Activated CD8-positive, alpha-beta memory T cell treated with anti-CD3 and anti-CD28 coated beads, Interleukin-2, amount 50 U/mL, for 24 hours (primary cell): ENCODE results near the gene NCKAP5.

Source experiments
- DNase-seq: peaks from one replicate; pipeline ENCODE4 v3.0.0-alpha.2; 2020; ENCODE audit errors: extremely low read depth

The NCKAP5 gene

DNA sequence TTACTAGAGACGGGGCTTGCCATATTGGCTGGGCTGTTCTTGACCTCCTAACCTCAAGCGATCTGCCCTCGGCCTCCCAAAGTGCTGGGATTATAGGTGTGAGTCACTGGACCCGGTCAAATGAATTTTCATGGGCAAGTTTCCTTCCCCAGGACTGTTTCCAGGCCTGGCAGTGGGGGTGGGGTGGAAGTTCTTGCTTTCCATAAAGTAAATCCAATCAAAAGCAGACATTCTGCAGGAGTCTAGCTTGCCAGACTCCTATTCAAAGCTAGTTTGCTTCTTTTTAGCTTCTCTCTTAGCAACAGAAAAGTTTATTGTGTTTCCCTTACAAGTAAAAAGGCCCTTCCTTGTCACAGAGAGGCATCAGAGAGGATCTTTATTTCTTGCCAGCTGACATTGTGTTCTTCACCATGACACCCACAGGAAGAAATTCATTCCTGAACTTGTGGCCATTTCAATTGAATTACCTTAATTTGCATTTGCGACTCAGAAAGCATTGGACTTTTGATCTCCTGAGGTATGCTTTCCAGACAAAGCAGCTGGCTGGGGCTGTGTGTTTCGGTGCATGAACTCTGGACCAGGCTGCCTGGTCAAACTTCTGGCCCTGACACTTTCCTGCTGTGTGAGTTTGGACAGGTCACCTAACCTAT is 936.1 kb downstream of the NCKAP5 start:
- no peak for DNase-seq

DNA sequence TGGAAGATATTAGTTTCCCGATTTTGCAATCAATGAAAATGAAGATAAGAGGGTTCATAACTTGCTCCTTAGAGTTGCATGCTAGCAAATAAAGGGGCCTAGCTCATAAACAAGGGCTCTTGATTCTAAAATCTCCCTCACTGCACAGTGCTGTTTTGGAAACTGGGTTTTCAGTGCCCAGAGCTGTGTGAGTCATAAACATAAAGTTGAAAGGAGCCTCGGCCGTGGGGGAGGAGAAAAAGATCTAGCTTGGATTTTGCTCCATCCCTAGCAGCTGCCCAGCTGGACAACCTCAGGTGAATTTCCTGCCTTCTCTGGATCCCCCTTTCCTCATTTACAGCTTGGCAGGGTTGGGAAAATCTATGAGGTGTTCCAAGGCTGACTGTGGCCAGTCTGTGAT is 940.7 kb downstream of the NCKAP5 start:
- DNase-seq = no peak

DNA sequence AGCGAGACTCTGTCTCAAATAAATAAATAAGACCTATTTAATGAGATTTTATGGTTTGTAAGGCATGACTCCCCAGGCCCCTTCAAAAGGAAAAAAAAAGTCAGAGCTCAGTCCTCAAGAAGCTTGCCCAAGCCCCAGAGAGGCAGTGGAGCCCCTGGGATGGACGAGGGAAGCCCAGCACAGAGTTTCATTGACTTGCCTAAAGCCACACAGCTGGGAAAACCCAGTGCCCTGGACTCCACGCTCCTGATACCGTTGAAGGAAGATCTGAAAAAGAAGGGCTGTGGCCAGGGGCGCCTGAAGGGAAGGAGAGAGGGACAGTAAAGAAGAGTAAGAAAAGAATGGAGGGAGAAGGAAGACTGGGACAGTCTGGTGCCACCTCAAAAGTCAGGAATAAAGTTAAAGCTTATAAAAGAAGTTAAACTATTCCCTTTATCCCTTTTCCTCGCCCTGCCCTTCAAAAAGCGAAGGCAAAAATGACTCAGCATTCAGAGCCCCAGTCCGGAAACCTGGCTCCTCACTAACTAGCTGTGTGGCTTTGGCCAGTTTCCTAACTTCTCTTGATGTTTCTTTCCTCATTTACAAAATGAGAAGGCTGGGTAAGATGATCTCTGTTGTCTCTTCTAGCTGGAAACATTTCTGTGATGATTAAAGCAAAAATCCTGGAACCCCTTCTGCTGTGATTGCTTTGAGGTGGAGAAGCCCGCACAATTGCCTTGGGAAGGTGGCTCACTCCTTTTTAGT is 945.0 kb downstream of the NCKAP5 start:
- DNase-seq = no peak
